ENCODE measurements around the gene STIP1.
A peak's percentile ranks its signal among the peaks of the same experiment; 100 is the strongest.

Gene STIP1

DNA sequence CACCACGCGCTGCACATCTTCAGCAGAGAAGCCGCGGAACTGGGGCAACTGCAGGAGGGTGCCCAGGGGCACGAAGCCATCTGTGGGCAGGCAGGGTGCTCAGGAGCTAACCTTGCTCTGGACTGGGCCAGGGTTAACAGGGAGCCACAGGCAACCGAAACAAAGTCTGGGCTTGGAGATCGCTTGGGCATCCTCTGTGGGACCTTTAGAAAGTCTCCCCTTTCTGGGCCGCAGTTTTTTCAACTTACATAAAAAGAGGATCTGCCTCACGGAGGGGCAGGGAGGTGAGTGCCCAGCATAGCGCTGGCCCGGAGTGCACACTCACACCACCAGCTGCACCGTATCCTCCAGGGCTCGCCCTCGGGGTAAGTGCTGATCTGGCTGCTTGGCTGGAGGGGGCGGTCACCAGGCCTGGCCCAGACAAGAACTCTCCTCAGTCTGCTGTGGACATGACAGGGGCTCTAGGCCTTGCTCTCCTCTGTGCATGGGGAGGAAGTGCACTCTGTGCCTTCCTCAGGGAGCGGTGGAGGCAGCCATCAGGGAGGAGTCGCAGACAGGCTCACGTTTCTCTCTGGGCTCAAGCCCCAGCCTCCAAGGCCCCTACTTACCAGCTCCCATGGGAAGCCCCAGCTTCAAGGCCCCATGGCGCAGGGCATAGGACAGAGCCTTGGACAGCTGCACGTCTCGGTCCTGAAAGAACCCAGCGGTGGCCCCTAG, 39.1 kb downstream of the STIP1 start:
- no peak for DNase-seq

DNA sequence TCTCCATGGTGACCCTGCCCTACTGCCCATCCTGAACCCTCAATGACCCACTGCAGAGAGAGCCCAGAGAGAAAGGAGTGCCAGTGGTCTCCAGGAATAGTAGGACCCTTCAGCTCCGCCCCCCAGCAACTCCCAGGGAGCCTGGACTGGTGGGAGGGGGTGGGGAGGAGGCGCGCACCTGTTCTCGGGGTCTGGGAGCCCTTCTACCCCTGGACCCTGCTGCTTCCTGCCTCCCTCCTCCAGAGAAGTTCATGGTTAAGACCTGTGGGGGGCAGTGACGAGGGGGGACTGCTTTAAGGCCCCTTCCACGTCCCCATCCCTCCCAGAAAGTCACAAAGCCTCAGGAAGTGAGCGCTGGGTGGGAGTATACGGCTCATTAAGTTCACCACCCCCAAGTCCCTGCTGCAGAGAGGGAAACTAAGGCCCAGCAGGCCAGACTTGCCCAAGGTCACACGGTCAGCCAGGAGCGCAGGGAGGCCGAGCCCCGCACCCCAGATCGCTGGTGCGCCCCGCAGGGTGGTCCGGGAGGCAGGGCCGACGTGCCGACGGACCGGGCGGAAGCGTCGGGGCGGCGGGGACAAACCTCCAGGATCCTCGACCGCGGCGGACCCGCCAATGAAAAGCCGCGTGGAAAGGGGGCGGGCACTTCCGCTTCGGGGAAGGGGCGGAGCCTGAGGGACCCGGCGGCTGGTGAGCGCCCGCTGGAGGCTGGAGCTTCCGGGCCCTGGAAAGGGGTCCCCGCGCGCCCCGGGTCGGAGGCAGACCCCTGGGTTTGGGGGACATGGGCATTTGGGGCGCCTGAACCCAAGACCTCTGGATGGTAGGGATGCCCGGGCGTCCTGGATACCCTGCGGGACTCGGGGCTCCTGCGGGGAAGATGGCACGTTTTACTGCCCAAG, 39.9 kb downstream of the STIP1 start, which contains the start of the genes NUDT22 and TRPT1:
NUDT22 (plus strand) TSS at position 667 of the 899 bp plus-strand sequence. CDS start 379 bp downstream, outside the sequence.
TRPT1 (minus strand) TSS at position 579 of the 899 bp plus-strand sequence; CDS start at position 253, 326 bp downstream.
- peak; percentile 85 for DNase-seq

DNA sequence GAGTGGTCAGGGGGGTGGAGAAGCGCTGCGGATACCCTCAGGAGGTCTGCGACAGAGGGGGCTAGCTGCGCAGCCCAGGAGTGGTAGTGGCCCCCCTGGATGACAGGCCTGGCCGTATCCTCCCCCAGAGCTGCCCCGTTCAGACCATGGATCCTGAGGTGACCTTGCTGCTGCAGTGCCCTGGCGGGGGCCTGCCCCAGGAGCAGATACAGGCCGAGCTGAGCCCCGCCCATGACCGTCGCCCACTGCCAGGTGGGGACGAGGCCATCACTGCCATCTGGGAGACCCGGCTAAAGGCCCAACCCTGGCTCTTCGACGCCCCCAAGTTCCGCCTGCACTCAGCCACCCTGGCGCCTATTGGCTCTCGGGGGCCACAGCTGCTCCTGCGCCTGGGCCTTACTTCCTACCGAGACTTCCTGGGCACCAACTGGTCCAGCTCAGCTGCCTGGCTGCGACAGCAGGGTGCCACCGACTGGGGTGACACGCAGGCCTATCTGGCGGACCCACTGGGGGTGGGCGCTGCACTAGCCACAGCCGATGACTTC, 40.6 kb downstream of the STIP1 start:
- DNase-seq, result peak; percentile 70

DNA sequence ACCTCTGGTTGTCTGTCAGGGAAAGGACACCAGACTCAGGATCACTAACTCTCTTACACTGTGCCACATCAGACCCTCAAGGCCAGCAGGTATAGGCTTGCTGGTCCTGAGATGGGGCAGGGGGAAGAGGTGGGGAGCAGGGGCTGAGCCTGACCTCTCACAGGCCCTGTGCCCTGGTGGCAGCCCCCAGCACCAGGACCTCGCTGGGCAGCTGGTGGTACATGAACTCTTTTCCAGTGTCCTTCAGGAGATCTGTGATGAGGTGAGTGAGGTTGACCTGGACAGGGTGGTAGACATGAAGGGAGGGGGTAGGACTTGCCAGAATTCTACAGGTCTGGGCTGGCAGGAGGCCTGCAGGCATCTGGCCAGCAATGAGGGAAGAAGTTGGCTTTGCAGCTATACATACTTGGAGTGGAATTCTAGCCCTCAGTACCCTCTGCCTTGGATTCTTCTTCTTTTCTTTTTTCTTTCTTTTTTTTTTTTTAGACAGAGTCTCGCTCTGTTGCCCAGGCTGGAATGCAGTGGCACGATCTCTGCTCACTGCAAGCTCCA, 41.5 kb downstream of the STIP1 start:
- DNase-seq, result no peak

DNA sequence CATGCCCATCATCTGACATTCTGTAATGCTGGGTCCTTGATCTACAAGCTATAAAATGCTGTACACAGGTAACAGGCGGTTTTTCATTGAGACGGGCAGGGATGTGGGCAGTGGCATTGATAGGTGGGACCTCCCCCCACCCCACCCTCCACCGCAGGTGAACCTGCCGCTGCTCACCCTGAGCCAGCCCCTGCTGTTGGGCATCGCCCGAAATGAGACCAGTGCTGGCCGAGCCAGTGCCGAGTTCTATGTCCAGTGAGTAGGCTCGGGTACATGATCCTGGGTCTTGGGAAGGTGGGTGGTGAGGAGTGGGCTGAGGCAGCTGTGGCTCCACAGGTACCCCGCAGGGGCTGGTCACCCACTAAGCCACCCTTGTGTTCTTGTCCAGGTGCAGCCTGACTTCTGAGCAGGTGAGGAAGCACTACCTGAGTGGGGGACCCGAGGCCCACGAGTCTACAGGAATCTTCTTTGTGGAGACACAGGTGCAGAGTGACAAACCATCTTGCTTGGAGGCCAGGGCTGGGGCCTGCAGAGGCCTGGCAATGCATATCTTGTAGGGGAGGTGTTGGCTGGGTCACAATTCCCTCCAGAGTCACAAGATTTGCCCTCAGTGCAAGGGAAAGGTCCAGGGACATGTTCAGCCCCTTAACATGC, 43.2 kb downstream of the STIP1 start:
- no peak for DNase-seq

DNA sequence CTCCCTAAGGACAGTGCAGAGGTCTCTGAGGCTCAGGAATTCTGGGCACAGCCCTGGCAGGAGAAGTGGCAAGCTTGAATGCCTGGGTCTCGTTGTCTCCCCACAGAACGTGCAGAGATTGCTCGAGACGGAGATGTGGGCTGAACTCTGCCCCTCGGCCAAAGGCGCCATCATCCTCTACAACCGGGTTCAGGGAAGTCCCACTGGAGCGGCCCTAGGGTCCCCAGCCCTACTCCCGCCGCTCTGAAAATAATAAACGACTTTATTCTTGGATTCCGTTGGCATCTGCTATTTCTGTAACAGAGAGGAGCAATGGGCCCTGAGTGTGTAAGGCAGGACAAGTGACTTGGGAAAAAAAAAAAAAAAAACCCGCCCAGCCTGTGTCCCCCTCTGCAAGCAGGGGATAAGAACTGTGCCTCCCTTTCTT, 43.8 kb downstream of the STIP1 start:
- DNase-seq, result no peak

DNA sequence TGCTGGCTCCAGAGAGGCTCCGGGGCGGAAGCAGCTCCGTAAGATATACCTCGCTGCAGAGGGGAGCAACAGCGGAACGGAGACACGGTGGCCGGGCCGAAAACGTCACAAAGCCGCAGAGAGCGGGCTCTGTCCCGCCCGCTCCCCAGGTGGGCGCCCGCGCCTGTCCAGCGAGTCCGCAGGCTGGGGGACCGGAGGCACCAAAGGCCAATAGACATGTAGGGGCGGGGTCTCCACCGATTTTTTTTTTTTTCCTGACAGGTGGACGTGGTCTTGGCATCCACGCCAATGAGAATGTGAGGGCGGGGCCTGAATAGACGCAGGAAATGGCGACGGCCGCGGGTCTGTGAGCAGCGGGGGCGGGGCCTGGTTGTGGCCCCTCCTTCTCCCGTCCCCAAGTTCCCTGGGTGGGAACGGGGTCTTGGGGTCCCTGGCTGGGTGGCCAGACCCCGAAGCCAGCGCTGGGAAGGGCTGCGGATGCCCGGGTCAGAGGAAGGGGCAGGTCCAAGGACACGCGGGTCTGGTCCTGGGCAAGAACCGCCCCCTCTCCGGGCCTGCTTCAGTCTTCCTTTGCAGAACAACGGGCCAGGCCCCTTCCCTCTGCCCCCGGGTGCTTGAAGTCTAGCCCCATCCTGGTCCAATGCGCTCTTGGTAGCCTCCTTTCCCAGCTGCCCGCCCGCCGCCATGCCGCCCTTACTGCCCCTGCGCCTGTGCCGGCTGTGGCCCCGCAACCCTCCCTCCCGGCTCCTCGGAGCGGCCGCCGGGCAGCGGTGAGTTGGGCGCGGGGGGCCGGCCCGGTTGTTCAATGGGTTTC, 44.4 kb downstream of the STIP1 start, which contains the start of gene DNAJC4:
DNAJC4 (plus strand) TSS at position 378 of the 814 bp plus-strand sequence; CDS start at position 685, 307 bp downstream.
- DNase-seq, result peak; percentile 91

DNA sequence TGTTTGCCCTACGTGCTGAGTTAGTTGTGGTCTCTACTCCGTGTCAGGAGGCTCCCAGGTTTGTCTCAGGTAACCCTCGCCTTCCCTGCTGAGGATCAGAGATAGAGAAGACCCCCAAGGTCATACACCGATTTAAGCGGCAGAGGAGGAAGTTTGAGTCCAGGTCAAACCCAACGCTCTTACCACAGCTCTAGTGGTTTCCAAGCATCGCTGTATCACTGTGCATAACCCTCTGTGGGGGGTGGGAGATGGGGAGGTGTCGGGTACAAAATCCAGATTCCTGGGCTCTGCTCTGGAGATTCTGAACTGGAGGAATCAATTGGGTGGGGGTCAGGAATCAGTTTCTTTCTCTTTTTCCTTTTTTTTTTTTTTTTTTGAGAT, 45.0 kb downstream of the STIP1 start:
- DNase-seq, result no peak

DNA sequence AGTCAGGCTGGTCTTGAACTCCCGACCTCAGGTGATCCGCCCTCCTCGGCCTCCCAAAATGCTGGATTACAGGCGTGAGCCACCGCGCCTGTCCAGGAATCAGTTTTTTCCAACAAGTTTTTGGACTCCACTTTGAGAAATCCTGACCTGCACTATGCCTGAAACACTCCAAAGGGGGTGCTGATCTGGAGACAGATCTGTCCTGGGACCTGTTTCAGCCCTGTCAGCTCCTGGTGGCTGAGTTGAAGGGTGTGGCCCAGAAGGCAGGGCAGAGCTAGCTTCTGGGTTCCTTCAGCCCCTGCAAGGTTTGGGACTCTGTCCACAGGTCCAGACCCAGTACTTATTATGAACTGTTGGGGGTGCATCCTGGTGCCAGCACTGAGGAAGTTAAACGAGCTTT, 45.6 kb downstream of the STIP1 start:
- DNase-seq, result no peak

DNA sequence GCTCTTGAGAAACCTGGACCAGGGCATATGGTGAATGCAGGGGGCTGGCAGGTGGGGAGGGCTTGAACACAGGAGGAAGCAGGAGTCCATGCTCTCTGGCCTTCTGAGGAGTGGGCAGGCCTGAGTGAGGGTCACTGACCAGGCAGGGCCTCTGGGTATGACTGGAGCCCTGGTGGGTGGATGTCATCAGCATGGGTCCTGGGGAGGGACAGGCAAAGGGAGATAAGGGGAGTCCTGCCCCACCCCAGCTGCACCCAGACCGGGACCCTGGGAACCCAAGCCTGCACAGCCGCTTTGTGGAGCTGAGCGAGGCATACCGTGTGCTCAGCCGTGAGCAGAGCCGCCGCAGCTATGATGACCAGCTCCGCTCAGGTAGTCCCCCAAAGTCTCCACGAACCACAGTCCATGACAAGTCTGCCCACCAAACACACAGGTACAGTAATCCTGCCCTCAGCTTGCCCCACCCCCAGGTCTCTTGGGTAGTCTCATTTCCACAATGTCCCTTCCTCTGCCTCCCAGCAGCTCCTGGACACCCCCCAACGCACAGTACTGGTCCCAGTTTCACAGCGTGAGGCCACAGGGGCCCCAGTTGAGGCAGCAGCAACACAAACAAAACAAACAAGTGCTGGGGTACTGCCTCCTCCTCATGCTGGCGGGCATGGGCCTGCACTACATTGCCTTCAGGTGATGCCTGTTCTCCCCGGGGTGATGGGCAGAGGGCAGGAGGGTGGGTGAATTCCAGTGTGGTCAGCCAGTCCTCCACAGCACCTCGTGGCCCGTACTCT, 46.4 kb downstream of the STIP1 start:
- DNase-seq, result no peak

DNA sequence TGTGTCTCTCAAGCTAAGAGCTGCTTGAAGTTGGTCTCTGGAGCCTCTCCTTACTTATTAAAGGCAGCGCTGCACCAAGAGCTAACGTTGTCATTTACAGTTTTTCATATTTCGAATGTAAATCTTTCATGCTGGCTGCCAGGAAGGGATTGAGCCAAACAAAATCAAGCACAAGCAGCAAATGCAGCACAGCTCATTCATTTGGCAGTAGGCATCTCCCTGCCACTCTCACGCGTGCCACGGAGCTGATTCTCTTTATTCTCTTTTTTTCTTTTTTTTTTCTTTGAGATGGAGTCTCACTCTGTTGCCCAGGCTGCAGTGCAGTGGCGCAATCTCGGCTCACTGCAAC, 47.0 kb downstream of the STIP1 start:
- DNase-seq, result no peak

DNA sequence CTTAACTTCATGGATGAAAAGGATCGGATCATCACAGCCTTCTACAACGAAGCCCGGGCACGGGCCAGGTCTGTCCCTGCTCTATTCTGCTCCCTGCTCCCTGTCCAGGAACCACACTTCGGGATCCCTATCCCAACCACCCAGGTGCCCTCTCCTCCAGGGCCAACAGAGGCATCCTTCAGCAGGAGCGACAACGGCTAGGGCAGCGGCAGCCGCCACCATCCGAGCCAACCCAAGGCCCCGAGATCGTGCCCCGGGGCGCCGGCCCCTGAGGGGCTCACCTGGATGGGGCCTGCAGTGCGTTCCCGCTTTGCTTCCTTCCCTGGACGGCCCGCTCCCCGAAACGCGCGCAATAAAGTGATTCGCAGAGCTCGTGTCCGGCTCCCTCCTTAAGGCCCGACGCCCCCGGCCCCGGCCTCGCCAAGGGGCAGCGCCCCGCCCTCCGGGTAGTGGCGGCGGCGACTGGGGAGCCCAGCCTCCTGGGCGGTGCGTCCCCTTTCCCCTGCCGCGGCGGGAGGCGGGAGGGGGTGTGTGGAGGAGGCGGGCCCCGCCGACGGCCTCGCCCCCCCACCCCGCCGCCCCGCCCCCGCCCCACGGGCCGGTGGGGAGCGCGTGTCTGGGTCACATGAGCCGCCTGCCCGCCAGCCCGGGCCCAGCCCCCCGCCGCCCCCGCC, 48.1 kb downstream of the STIP1 start, which contains the start of gene VEGFB:
VEGFB (plus strand) TSS at position 672 of the 674 bp plus-strand sequence. CDS start 250 bp downstream, outside the sequence.
- peak; percentile 80 for DNase-seq

DNA sequence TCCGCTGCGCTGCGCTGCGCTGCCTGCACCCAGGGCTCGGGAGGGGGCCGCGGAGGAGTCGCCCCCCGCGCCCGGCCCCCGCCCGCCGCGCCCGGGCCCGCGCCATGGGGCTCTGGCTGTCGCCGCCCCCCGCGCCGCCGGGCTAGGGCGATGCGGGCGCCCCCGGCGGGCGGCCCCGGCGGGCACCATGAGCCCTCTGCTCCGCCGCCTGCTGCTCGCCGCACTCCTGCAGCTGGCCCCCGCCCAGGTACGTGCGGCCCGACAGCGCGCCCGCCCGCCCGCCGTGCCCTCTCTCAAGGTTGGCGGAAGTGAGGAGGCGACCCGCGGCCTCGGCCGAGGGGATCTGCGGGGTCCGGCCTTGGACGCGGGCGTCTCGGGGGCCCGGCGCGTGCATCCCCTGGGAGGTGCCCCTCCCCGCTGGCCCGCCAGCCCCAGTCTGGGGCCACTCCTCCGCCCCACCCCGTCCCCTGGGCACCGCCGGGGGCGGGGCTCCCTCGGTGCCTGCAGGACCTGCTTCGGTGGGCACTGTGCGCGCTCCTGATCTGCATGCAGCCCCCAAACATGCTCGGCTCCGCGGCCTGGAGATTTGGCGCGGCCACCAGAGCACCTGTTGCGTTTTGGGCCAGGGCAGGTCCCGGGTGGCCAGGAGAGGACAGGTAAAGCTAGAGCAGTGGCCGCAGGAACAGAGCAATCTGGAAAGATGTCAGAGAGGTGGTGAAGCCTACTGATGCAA, 48.8 kb downstream of the STIP1 start:
- DNase-seq, result peak; percentile 49

DNA sequence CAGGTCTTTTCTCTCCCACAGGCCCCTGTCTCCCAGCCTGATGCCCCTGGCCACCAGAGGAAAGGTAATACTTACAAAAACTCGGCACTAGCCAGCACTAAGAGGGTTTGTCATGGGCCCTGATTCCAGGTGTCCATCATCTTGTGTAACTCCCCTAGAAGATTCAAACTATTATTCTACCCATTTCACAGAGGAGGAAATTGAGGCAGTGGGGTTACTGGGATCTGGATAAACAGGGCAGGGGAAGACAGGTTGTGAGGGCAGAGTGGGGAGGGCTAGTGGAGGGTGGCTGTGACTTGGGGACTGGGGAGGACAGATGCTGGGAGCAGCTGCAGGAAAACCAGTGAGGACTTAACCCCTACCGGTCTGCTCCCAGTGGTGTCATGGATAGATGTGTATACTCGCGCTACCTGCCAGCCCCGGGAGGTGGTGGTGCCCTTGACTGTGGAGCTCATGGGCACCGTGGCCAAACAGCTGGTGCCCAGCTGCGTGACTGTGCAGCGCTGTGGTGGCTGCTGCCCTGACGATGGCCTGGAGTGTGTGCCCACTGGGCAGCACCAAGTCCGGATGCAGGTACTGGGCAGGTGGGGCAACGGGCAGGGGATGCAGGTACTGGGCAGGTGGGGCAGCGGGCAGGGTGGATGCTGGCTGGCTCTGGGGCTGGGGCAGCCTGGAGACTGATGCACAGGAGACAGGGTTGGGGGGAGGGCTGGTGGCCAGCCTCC, 49.6 kb downstream of the STIP1 start:
- no peak for DNase-seq

DNA sequence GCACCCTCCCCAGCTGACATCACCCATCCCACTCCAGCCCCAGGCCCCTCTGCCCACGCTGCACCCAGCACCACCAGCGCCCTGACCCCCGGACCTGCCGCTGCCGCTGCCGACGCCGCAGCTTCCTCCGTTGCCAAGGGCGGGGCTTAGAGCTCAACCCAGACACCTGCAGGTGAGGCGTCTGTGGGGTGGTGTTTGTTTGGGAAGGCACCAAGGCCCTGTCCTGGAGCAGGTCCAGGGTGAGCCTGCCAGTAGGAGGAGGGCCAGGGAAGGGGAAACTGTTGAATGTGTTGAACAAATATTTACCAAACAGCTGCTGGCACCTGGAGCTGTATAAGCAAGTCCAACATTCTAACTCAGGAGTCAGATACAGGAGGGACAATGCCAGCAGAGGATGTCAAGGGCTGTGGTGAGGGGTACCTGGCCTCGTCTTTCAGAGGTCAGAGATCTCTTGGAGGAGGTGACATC, 51.5 kb downstream of the STIP1 start:
- DNase-seq, result no peak

DNA sequence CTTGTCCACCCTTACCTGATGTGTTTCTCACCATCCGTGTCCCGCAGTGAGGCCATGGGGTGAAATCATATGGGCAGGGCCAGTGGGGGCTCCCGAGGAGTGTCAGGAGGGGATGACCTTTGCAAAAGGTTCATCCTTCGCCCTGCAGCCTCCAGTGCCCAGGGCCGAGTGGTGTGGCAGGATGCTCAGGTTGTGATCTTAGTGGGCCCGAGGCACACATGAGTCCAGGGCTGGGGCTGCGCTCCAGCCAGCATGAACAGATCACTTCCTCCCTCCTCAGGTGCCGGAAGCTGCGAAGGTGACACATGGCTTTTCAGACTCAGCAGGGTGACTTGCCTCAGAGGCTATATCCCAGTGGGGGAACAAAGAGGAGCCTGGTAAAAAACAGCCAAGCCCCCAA, 52.1 kb downstream of the STIP1 start:
- no peak for DNase-seq

DNA sequence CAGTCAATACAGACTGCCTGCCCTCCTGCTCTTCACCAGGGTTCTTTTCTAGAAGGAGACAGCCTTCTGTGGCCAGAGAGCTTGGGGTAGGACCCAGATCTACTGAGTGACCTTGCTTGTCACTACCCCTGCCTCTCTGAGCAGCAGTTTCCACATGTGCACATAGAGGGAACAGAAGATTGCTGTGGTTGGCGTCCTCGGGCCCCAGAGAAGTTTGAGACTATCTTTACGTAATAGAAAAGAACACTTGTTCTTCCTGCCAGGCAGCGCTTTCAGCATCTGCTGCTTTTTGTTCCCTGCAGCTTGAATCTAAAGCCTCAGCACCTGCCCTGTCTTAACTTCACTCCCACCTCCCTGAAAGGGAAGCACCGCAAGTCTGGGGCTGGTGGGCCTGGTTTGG, 53.0 kb downstream of the STIP1 start:
- DNase-seq, result no peak

DNA sequence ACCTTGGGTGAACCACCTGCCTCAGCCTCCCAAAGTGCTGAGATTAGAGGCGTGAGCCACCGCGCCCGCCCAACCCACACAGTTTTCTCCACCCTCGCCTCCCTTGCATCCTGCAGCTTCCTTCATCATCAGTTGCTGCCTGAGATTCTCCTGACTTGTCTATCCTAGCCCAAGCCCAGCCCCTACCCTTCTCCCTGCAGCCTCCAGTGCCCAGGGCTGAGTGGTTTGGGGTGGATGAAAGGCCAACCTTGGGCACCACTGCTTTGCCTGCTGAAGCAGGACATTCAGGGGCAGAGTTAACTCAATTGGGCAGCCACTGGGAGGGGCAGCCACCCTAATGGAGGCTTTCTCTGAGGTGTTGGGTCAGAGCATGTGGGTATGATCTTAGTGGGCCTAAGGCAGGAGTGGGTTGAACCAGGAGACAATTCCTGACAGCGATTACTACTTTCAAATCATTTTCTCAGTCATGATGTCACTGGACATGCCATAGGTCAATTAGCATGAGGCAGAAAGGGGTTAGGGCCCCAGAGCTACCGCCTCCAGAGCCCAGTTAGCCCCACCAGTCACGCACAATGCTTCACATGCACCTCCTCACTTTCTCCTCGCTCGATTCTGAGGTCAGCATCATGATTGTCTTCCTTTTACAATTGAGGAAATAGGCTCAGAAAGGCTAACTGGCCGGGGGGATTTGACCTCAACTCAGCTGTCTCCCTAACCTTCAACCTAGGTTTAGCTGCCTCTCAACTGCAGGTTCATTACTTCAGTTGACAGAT, 53.9 kb downstream of the STIP1 start:
- peak; percentile 84 for DNase-seq

Measured in CD4-positive, alpha-beta T cell treated with Interleukin-15 for 1 hour (primary cell).